HCT116 (cell line): ENCODE measurements around the gene CSK.

Experiments used
- CBX3 ChIP-seq: IDR thresholded peaks from 2 replicates; pipeline ENCODE4 v1.6.1; 2012; ENCODE audit warnings: low read depth
- CEBPB ChIP-seq: IDR thresholded peaks from 2 replicates; pipeline ENCODE4 v1.6.1; 2012; ENCODE audit warnings: low read depth
- CTCF ChIP-seq, 3 experiments: fragments of 200-600 bp in 1 of 3; sonication (generic) in 1 of 3; IDR thresholded peaks in 2 of 3; conservative IDR thresholded peaks in 1 of 3; 2 replicates each; pipeline ENCODE4 v1.5.1; 2012 to 2017; ENCODE audit warnings: low read depth in 2 of 3, low read length in 2 of 3, antibody characterized with exemption in 1 of 3, borderline replicate concordance in 1 of 3, control low read depth in 1 of 3, mild to moderate bottlenecking in 1 of 3, mixed read lengths in 1 of 3, mixed run types in 1 of 3, moderate library complexity in 1 of 3; ENCODE audit not compliant: insufficient read depth in 1 of 3
- ELF1 ChIP-seq: IDR thresholded peaks from 2 replicates; pipeline ENCODE4 v1.6.1; 2012; ENCODE audit warnings: low read depth, borderline replicate concordance
- FOSL1 ChIP-seq: IDR thresholded peaks from 2 replicates; pipeline ENCODE4 v1.6.1; 2012; ENCODE audit warnings: low read depth
- MAX ChIP-seq: IDR thresholded peaks from 2 replicates; pipeline ENCODE4 v1.6.1; 2012
- POLR2A ChIP-seq: IDR thresholded peaks from 2 replicates; pipeline ENCODE4 v1.7.0; 2011; ENCODE audit warnings: borderline replicate concordance; ENCODE audit not compliant: insufficient read depth, insufficient read length; ENCODE audit errors: extremely low read depth
- POLR2AphosphoS5 ChIP-seq: IDR thresholded peaks from 2 replicates; pipeline ENCODE4 v1.6.1; 2011; ENCODE audit warnings: mild to moderate bottlenecking, low read depth, low read length, moderate library complexity
- RAD21 ChIP-seq: IDR thresholded peaks from 2 replicates; pipeline ENCODE4 v1.6.1; 2012; ENCODE audit warnings: low read depth, mild to moderate bottlenecking
- SP1 ChIP-seq: IDR thresholded peaks from 2 replicates; pipeline ENCODE4 v1.6.1; 2012; ENCODE audit warnings: low read depth
- ZBTB33 ChIP-seq: IDR thresholded peaks from 2 replicates; pipeline ENCODE4 v1.6.1; 2011; ENCODE audit warnings: mild to moderate bottlenecking, low read length, moderate library complexity; ENCODE audit not compliant: insufficient replicate concordance; ENCODE audit errors: extremely low read depth
- ZFX ChIP-seq: fragments of 450-650 bp; IDR thresholded peaks from 2 replicates; pipeline ENCODE4 v1.6.1; 2017
- TF ChIP-seq, protein P1 (sequence below): IDR thresholded peaks from 2 replicates; pipeline ENCODE4 v1.6.1; 2012; ENCODE audit warnings: low read depth

DNA sequence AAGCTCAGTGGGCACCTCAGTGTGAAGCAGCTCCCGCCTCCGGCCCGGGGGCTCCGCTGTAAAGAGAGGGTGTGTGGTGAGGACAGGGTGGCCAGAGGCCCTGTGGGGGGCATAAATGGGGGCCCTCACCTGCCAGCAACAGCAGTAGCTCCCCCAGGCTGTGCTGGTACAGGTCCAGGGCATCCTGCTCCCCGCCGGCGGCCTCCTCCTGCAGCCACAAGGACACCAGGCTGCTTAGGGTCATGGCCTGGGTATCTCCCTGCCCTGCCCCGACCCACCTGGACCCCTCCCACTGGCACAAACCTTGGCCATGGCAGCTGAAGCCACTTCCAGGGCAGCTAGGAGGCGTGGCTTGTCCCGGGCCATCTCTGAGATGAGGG lies 56.2 kb downstream of the CSK start:
- TF ChIP-seq CTCF (IDR thresholded peaks at IDR 0.05 in 2 of 3, conservative IDR thresholded peaks at IDR 0.05 in 1 of 3; ENCODE audit: borderline replicate concordance in 1 of 3, insufficient read depth in 1 of 3, low read depth in 2 of 3, low read length in 2 of 3), result no peak
- no peak for TF ChIP-seq RAD21
- no peak for TF ChIP-seq ZBTB33
- no peak for TF ChIP-seq MAX
- no peak for TF ChIP-seq ELF1
- TF ChIP-seq FOSL1, result no peak
- TF ChIP-seq POLR2AphosphoS5, result no peak
- no peak for TF ChIP-seq POLR2A
- TF ChIP-seq, protein P1, sequence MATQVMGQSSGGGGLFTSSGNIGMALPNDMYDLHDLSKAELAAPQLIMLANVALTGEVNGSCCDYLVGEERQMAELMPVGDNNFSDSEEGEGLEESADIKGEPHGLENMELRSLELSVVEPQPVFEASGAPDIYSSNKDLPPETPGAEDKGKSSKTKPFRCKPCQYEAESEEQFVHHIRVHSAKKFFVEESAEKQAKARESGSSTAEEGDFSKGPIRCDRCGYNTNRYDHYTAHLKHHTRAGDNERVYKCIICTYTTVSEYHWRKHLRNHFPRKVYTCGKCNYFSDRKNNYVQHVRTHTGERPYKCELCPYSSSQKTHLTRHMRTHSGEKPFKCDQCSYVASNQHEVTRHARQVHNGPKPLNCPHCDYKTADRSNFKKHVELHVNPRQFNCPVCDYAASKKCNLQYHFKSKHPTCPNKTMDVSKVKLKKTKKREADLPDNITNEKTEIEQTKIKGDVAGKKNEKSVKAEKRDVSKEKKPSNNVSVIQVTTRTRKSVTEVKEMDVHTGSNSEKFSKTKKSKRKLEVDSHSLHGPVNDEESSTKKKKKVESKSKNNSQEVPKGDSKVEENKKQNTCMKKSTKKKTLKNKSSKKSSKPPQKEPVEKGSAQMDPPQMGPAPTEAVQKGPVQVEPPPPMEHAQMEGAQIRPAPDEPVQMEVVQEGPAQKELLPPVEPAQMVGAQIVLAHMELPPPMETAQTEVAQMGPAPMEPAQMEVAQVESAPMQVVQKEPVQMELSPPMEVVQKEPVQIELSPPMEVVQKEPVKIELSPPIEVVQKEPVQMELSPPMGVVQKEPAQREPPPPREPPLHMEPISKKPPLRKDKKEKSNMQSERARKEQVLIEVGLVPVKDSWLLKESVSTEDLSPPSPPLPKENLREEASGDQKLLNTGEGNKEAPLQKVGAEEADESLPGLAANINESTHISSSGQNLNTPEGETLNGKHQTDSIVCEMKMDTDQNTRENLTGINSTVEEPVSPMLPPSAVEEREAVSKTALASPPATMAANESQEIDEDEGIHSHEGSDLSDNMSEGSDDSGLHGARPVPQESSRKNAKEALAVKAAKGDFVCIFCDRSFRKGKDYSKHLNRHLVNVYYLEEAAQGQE, result no peak
- TF ChIP-seq CEBPB, result no peak
- TF ChIP-seq SP1, result no peak
- TF ChIP-seq CBX3, result no peak
- TF ChIP-seq ZFX, result no peak
